HCT116 (cell line): ENCODE results near the gene TEX264. TPM values are rescaled to one million over a fixed set of nuclear protein-coding genes. Genes with fewer than 3 reads are reported as not detected.

Source experiments
- ATAC-seq: fragments of 200-7000 bp; cut with Tn5 transposase; 2 replicates; pipeline ENCODE4 v1.9.1; 2020; ENCODE audit warnings: mild to moderate bottlenecking, moderate library complexity
- BruUV-seq: library from RNA; stranded (reverse); fragments of 400-500 nt; replicated peaks from 2 replicates; lab custom pipeline; 2021; lab: Mats Ljungman, UMichigan
- CTCF ChIA-PET: fragments of 300-600 bp; sonication (Branson Sonifier 250); formaldehyde crosslinking; loops from one replicate; lab custom pipeline; 2021; ENCODE audit warnings: antibody characterized with exemption; lab: Charles Lee
- POLR2A ChIA-PET: fragments of 300-600, 350-600 bp; sonication (Branson Sonifier 250); formaldehyde crosslinking; loops from one replicate; lab custom pipeline; 2021; ENCODE audit warnings: antibody characterized with exemption; lab: Charles Lee
- RAD21 ChIA-PET, 2 experiments: fragments of 300-600 bp; sonication (Branson Sonifier 250); formaldehyde crosslinking; loops; one replicate each; lab custom pipeline; 2023; ENCODE audit warnings: low total read pairs in 2 of 2; ENCODE audit not compliant: uncharacterized antibody in 2 of 2, unreplicated experiment in 2 of 2, low non-redundant PET in 1 of 2; lab: Charles Lee
- DNase-seq: peaks from one replicate; pipeline ENCODE4 v3.0.0-alpha.2; 2010; ENCODE audit warnings: low read depth, low spot score
- H2AFZ ChIP-seq: fragments of 200-600 bp; shearing (Covaris generic), sonication (generic); 2 replicates; pipeline ENCODE4 v1.6.1; 2017; ENCODE audit warnings: low read depth, mixed run types, mixed read lengths, antibody characterized with exemption, low read length; ENCODE audit not compliant: poor library complexity, severe bottlenecking
- H3K27ac ChIP-seq: 2 replicates; pipeline ENCODE4 v1.5.1; 2012; ENCODE audit warnings: low read depth, low read length
- H3K27me3 ChIP-seq: fragments of 200-600 bp; sonication (generic); 2 replicates; pipeline ENCODE4 v1.6.1; 2016; ENCODE audit warnings: mixed run types, low read length, mixed read lengths; ENCODE audit not compliant: insufficient read depth
- H3K36me3 ChIP-seq, 2 experiments: fragments of 200-500 bp in 1 of 2; fragments of 200-600 bp in 1 of 2; sonication (Bioruptor generic) in 1 of 2; sonication (generic) in 1 of 2; 2 replicates each; pipeline versions ENCODE4 v1.5.1 to v1.6.1; 2014 to 2016; ENCODE audit warnings: low read length in 2 of 2, inconsistent platforms in 1 of 2, mixed read lengths in 1 of 2, mixed run types in 1 of 2; ENCODE audit not compliant: insufficient read depth in 2 of 2, control insufficient read depth in 1 of 2
- H3K4me1 ChIP-seq, 2 experiments: fragments of 200-600 bp in 1 of 2; sonication (generic) in 1 of 2; 2 replicates each; pipeline versions ENCODE4 v1.5.1 to v1.6.1; 2012 to 2017; ENCODE audit warnings: low read length in 2 of 2, inconsistent platforms in 1 of 2, mild to moderate bottlenecking in 1 of 2, mixed read lengths in 1 of 2, mixed run types in 1 of 2, moderate library complexity in 1 of 2; ENCODE audit not compliant: insufficient read depth in 2 of 2, control insufficient read depth in 1 of 2
- H3K4me2 ChIP-seq: fragments of 200-600 bp; sonication (generic); 2 replicates; pipeline ENCODE4 v1.6.1; 2017; ENCODE audit warnings: mixed run types, low read length, mixed read lengths
- H3K4me3 ChIP-seq, 2 experiments: fragments of 200-600 bp in 1 of 2; sonication (generic) in 1 of 2; replicated peaks in 1 of 2; 2 replicates each; pipeline ENCODE4 v1.5.1; 2011 to 2016; ENCODE audit warnings: low read length in 2 of 2, control low read depth in 1 of 2, low read depth in 1 of 2, mild to moderate bottlenecking in 1 of 2, mixed read lengths in 1 of 2, mixed run types in 1 of 2
- H3K79me2 ChIP-seq: fragments of 200-600 bp; sonication (generic); 2 replicates; pipeline ENCODE4 v1.6.1; 2017; ENCODE audit warnings: mild to moderate bottlenecking, mixed run types, low read length, moderate library complexity, mixed read lengths; ENCODE audit not compliant: insufficient read depth
- H3K9ac ChIP-seq: fragments of 200-600 bp; sonication (generic); 2 replicates; pipeline ENCODE4 v1.6.1; 2016; ENCODE audit warnings: low read length, mixed read lengths
- H3K9me2 ChIP-seq: fragments of 200-600 bp; sonication (generic), shearing (Covaris generic); 2 replicates; pipeline ENCODE4 v1.6.1; 2017; ENCODE audit warnings: mixed run types, mild to moderate bottlenecking, moderate library complexity; ENCODE audit not compliant: insufficient read depth
- H3K9me3 ChIP-seq, 2 experiments: fragments of 200-500 bp in 1 of 2; fragments of 200-600 bp in 1 of 2; sonication (Bioruptor generic) in 1 of 2; sonication (generic) in 1 of 2; 2 replicates each; pipeline ENCODE4 v1.6.1; 2014 to 2017; ENCODE audit warnings: low read length in 2 of 2, mixed read lengths in 2 of 2, inconsistent platforms in 1 of 2, low read depth in 1 of 2, mild to moderate bottlenecking in 1 of 2, mixed run types in 1 of 2, moderate library complexity in 1 of 2; ENCODE audit not compliant: control insufficient read depth in 1 of 2, insufficient read depth in 1 of 2
- H4K20me1 ChIP-seq: fragments of 200-600 bp; sonication (generic), shearing (Covaris generic); 2 replicates; pipeline ENCODE4 v1.6.1; 2017; ENCODE audit warnings: mixed run types, mild to moderate bottlenecking, moderate library complexity; ENCODE audit not compliant: insufficient read depth
- ATF3 ChIP-seq: IDR thresholded peaks from 2 replicates; pipeline ENCODE4 v1.6.1; 2012
- CBX3 ChIP-seq: IDR thresholded peaks from 2 replicates; pipeline ENCODE4 v1.6.1; 2012; ENCODE audit warnings: low read depth
- CTCF ChIP-seq, 3 experiments: fragments of 200-600 bp in 1 of 3; sonication (generic) in 1 of 3; IDR thresholded peaks in 2 of 3; conservative IDR thresholded peaks in 1 of 3; 2 replicates each; pipeline ENCODE4 v1.5.1; 2012 to 2017; ENCODE audit warnings: low read depth in 2 of 3, low read length in 2 of 3, antibody characterized with exemption in 1 of 3, borderline replicate concordance in 1 of 3, control low read depth in 1 of 3, mild to moderate bottlenecking in 1 of 3, mixed read lengths in 1 of 3, mixed run types in 1 of 3, moderate library complexity in 1 of 3; ENCODE audit not compliant: insufficient read depth in 1 of 3
- ELF1 ChIP-seq: IDR thresholded peaks from 2 replicates; pipeline ENCODE4 v1.6.1; 2012; ENCODE audit warnings: low read depth, borderline replicate concordance
- FOSL1 ChIP-seq: IDR thresholded peaks from 2 replicates; pipeline ENCODE4 v1.6.1; 2012; ENCODE audit warnings: low read depth
- JUND ChIP-seq: IDR thresholded peaks from 2 replicates; pipeline ENCODE4 v1.6.1; 2012
- MAX ChIP-seq: IDR thresholded peaks from 2 replicates; pipeline ENCODE4 v1.6.1; 2012
- RAD21 ChIP-seq: IDR thresholded peaks from 2 replicates; pipeline ENCODE4 v1.6.1; 2012; ENCODE audit warnings: low read depth, mild to moderate bottlenecking
- SRF ChIP-seq: IDR thresholded peaks from 2 replicates; pipeline ENCODE4 v1.6.1; 2012; ENCODE audit warnings: low read depth
- ZBTB33 ChIP-seq: IDR thresholded peaks from 2 replicates; pipeline ENCODE4 v1.6.1; 2011; ENCODE audit warnings: mild to moderate bottlenecking, low read length, moderate library complexity; ENCODE audit not compliant: insufficient replicate concordance; ENCODE audit errors: extremely low read depth
- ZFX ChIP-seq: fragments of 450-650 bp; IDR thresholded peaks from 2 replicates; pipeline ENCODE4 v1.6.1; 2017
- ZNF274 ChIP-seq: fragments of 200-500 bp; sonication (Bioruptor generic); IDR thresholded peaks from 2 replicates; pipeline ENCODE4 v1.6.1; 2014; ENCODE audit warnings: mild to moderate bottlenecking, low read depth, low read length, inconsistent platforms
- intact Hi-C: fragments of 100-400 bp; cut with micrococcal nuclease; formaldehyde crosslinking; loops from 2 replicates; pipeline ENCODE4 v1.10.0; 2022
- total RNA-seq: library from RNA; stranded (reverse); gene quantifications from one replicate; pipeline ENCODE4 v1.2.1, GENCODE V29; 2021; ENCODE audit not compliant: unreplicated experiment

TEX264 gene
- total RNA-seq, 1 experiment from 2014 or later, result 36.0 TPM

GRCh38 chr3:51751287-51751686 lies 80.2 kb downstream of the TEX264 start:
- H2AFZ ChIP-seq, result no peak overlapping the region
- TF ChIP-seq RAD21 (no peak), ZFX (no peak), CBX3 (no peak), SRF (no peak), ELF1 (no peak), CTCF (IDR thresholded peaks at IDR 0.05 in 2 of 3, conservative IDR thresholded peaks at IDR 0.05 in 1 of 3; ENCODE audit: borderline replicate concordance in 1 of 3, insufficient read depth in 1 of 3, low read depth in 2 of 3, low read length in 2 of 3) (no peak), MAX (no peak), ATF3 (no peak), FOSL1 (no peak), ZBTB33 (no peak), ZNF274 (no peak), JUND (no peak)
- TF ChIP-seq, all 23 proteins: peak for 0
- Histone ChIP-seq H3K27me3 (no peaks in the 10 kb centered on the region), H3K27ac (no peak overlapping the region), H3K36me3 (no peaks in the 10 kb centered on the region), H3K9me3 (peaks cover 0 to 4% of the 10 kb centered on the region in 2 experiments; a peak in 1 of 4 replicates), H4K20me1 (no peaks in the 10 kb centered on the region), H3K79me2 (no peaks in the 10 kb centered on the region), H3K9ac (no peak overlapping the region), H3K9me2 (no peaks in the 10 kb centered on the region), H3K4me1 (no peaks in the 10 kb centered on the region), H3K4me3 (no peak overlapping the region), H3K4me2 (no peak overlapping the region)
- CTCF ChIA-PET, result no interaction called here
- no peak for DNase-seq
- intact Hi-C loops, result no loop called here
- no TSS peak for BruUV-seq
- POLR2A ChIA-PET, result no interaction called here
- RAD21 ChIA-PET, result no interaction called here
- no peak for ATAC-seq

Other genes starting within 250 kb of the TEX264 start
- gene DCAF1, start 171.2 kb upstream of the TEX264 start, total RNA-seq, result 38.3 TPM
- gene RAD54L2, start 132.5 kb upstream of the TEX264 start, total RNA-seq, result 20.2 TPM
- gene GRM2, start 35.8 kb downstream of the TEX264 start, total RNA-seq, result 0.32 TPM
- not detected for gene IQCF6, start 108.0 kb downstream of the TEX264 start, total RNA-seq
- not detected for gene IQCF2, start 190.4 kb downstream of the TEX264 start, total RNA-seq
- gene IQCF5, start 204.3 kb downstream of the TEX264 start, total RNA-seq, result not detected
- 0.66 TPM for gene IQCF1, start 232.1 kb downstream of the TEX264 start, total RNA-seq